Measurements from ENCODE around the gene MTMR3.

GRCh38 chr22:30041881-30042280 is 158.9 kb downstream of the MTMR3 start:
- TF ChIP-seq EZH2 (IDR thresholded peaks at IDR 0.05; ENCODE audit: insufficient read depth, low read length), result no peak
- no peak for TF ChIP-seq CTCF (IDR thresholded peaks at IDR 0.05; ENCODE audit: insufficient read depth, low read depth, low read length)
